ENCODE results near the gene KRT76.

The KRT76 gene

GRCh38 chr12:52776913-52777395 is at the start of gene KRT76:
TSS of gene KRT76 (minus strand) at chr12:52777345. CDS start at chr12:52777291, 54 bp downstream.
- no peak for DNase-seq (ENCODE audit: low read depth in 3 of 3)

GRCh38 chr12:52825961-52826360 is 48.8 kb upstream of the KRT76 start:
- DNase-seq (ENCODE audit: low read depth in 3 of 3), result no peak

- no peak for DNase-seq (ENCODE audit: low read depth in 3 of 3)
These were observed 47.7 kb upstream of the KRT76 start for GRCh38 chr12:52824741-52825410.

GRCh38 chr12:52823761-52824450 is 46.8 kb upstream of the KRT76 start:
- DNase-seq (ENCODE audit: low read depth in 3 of 3), result no peak

GRCh38 chr12:52822771-52823510 is 45.8 kb upstream of the KRT76 start:
- DNase-seq (ENCODE audit: low read depth in 3 of 3), result no peak

- no peak for DNase-seq (ENCODE audit: low read depth in 3 of 3)
These were observed 44.9 kb upstream of the KRT76 start for GRCh38 chr12:52821826-52822660.

- DNase-seq (ENCODE audit: low read depth in 3 of 3), result no peak
These were observed 44.1 kb upstream of the KRT76 start for GRCh38 chr12:52821071-52821730.

GRCh38 chr12:52820521-52820920 is 43.4 kb upstream of the KRT76 start:
- DNase-seq (ENCODE audit: low read depth in 3 of 3), result no peak

GRCh38 chr12:52819731-52820510 is 42.8 kb upstream of the KRT76 start:
- DNase-seq (ENCODE audit: low read depth in 3 of 3), result no peak

- no peak for DNase-seq (ENCODE audit: low read depth in 3 of 3)
These were observed 41.8 kb upstream of the KRT76 start for GRCh38 chr12:52818887-52819420.

- DNase-seq (ENCODE audit: low read depth in 3 of 3), result no peak
These were observed 41.2 kb upstream of the KRT76 start for GRCh38 chr12:52818388-52818787.

GRCh38 chr12:52817699-52818238 is 40.6 kb upstream of the KRT76 start:
- DNase-seq (ENCODE audit: low read depth in 3 of 3), result no peak

- DNase-seq (ENCODE audit: low read depth in 3 of 3), result no peak
These were observed 40.0 kb upstream of the KRT76 start for GRCh38 chr12:52817003-52817698.

- no peak for DNase-seq (ENCODE audit: low read depth in 3 of 3)
These were observed 38.8 kb upstream of the KRT76 start for GRCh38 chr12:52815676-52816588.

GRCh38 chr12:52815161-52815560 is 38.0 kb upstream of the KRT76 start:
- DNase-seq (ENCODE audit: low read depth in 3 of 3), result no peak

- DNase-seq (ENCODE audit: low read depth in 3 of 3), result no peak
These were observed 37.6 kb upstream of the KRT76 start for GRCh38 chr12:52814710-52815155.

- no peak for DNase-seq (ENCODE audit: low read depth in 3 of 3)
These were observed 37.0 kb upstream of the KRT76 start, which contains the start of gene KRT4 for GRCh38 chr12:52813885-52814709. TSS of gene KRT4 (minus strand) at chr12:52814116. CDS start at chr12:52814058, 58 bp downstream.

Measured in stimulated activated CD4-positive, alpha-beta T cell treated with anti-CD3 and anti-CD28 coated beads, TNF-alpha, amount 100 ng/mL, for 48 hours (primary cell).